HG03066 (cell line): ENCODE results near the gene LHFPL6.

Experiments used
- ATAC-seq: cut with Tn5 transposase; IDR thresholded peaks from one replicate; pipeline ENCODE4 v1.9.1; 2021; ENCODE audit warnings: low read depth; ENCODE audit not compliant: unreplicated experiment

Gene LHFPL6

DNA sequence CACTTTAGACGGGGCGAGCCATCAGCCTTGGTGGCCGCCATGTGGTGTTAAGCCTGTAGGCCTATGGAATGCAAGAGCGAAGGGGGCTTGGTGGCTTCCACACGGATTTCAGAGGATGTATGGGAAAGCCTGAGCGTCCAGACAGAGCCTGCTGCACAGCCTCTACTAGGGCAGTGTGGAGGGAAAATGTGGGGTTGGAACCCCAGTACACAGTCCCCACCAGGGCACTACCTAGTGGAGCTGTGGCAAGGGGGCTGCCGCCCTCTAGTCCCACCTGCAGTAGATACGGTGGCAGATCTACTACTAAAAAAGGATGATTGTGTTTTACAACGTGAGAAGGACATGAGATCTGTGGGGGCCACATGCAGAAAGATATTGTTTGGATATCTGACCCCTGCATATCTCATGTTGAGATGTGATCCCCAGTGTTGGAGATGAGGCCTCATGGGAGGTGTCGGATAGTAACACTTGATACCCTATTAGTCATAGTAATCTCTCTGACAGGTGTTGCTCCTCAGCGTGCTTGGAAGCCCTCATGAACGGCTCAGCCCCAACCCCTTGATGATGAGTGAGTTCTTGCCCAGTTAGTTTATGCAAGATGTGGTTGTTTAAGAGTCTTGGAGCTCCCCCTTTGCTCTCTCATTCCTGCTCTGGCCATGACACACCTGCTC lies 45.6 kb downstream of the LHFPL6 start:
- ATAC-seq, result no peak

DNA sequence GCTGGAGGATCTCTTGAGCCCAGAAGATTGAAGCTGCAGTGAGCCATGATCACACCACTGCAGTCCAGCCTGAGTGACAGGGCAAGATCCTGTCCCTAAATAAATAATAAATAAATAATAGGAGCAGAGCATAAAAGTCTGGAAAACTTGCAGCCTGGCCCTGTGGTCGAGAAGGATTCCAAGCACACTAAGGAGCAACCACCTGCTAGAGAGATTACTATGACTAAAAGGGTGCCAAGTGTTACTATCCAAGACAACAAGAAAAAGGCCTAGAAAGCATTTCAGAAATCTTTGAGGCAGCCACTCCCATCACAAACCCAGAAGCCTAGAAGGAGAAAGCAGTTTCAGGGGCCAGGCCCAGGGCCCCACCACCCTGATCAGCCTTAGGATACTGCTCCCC lies 46.1 kb downstream of the LHFPL6 start:
- no peak for ATAC-seq

GRCh38 chr13:39554371-39554770 lies 48.6 kb downstream of the LHFPL6 start:
- no peak for ATAC-seq

DNA sequence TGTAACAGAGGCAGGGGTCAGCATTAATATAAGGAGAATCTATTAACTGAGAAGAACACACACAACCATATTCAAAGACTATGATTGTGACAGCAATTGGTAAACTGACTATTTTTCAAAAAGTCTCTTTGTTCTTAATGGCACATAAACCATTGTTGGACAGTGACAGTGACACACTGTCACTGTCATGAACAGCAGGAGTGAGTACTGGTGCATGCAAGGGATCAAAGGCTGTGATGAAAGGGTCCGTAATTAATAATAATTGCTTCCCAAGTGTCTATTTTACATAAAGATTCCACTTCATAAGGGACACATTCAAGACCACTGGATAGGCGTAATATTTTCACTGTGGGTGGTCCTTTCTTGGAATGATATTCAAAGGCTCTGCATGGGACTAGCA lies 50.7 kb downstream of the LHFPL6 start:
- no peak for ATAC-seq

GRCh38 chr13:39550931-39551330 lies 52.1 kb downstream of the LHFPL6 start:
- ATAC-seq, result no peak

DNA sequence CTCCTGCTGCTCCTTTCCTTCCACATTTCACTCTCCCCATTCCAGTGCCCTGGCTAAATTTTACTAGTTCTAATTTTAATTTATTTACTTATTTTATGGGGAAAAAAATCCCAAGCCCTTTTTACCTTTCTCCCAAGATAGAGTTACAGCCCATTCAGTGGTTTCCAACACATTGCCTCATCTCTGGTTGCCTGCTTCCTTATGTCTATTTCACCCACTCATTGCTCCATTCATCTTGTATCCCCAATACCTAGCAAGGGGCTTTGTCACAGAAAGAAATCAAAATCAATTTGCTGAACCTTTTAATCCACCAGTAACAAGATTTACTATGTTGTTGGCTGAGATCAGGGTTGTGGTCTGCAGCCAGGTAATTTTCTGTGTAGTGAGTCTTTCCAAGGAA lies 55.9 kb downstream of the LHFPL6 start:
- no peak for ATAC-seq

DNA sequence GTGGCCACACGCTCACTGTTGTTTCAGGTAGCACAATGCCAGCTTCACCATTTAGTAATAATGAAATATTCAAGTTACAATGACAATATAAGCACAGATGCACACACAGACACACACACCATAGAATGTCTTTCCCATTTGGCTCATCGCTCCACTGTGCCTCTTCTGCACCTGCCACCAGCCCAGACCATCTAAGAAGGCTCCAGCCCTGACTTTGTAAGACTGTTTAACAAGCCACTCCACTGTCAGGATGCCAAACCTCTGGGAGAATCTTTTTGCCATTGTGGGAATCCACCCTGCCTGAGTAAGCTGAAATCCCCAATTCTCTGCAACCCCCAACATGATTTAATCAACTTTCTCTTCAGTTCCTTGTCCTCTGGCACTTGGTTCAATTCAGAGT lies 60.6 kb downstream of the LHFPL6 start:
- ATAC-seq, result no peak

DNA sequence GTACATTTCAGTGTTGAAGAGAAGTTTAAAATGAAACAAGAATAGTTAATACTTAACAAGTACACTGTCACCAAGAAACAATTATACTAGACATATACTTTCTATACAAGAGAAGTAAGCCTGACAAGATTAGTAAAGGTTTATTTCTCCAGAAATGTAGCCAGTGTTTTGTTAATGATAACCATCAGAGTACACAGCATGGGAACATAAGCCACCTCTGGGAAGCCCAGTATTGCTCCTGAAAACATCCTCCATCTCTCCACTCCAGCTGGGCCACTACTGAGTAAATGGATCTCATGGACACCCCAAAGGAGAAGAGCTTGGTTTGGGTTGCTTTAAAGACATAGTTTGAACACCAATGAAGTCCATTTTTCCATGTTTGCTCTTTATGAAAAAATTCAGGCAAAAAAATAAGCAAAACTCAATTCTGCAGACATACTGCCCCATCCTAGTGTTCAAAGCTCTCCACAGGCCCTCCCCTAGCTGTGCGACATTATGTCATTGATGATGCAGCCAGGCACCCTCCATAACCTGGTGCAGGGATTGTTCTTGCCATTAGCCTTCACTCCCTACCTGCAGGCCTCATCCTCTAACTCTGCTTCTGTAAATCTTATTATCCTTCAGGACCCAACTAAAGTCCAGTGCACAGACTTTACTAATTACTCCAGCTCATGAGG lies 61.9 kb downstream of the LHFPL6 start:
- ATAC-seq, result no peak

- ATAC-seq, result no peak
Measured at GRCh38 chr13:39538816-39539790, 63.9 kb downstream of the LHFPL6 start.

- ATAC-seq, result no peak
Measured at GRCh38 chr13:39536906-39537305, 66.1 kb downstream of the LHFPL6 start.

GRCh38 chr13:39536274-39536673 lies 66.7 kb downstream of the LHFPL6 start:
- no peak for ATAC-seq

DNA sequence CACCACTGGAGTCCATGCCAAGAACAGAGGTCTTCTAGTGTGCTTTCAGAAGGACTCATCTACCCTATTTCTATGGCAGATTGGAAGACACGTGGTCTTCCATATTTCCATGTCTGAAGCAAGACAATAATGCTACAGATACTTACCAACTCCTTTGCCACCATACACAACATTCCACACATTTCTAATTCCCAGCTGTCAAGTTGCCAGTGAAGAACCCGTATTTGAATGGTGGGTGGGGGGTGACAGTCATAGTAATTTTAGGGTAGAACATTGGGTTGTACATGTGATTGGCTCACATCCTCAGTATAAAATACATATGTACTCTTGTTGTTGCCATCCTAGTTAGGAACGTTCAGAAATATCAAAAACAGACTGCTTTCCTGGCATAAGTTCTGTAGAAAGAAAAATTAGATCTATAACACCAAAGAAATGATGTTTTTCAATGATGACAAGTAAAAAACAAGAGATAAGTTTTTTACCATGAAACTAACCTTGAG lies 69.3 kb downstream of the LHFPL6 start:
- no peak for ATAC-seq

- ATAC-seq, result no peak
Measured at GRCh38 chr13:39531646-39532045, 71.3 kb downstream of the LHFPL6 start.

- ATAC-seq, result no peak
Measured at GRCh38 chr13:39530916-39531315, 72.1 kb downstream of the LHFPL6 start.

DNA sequence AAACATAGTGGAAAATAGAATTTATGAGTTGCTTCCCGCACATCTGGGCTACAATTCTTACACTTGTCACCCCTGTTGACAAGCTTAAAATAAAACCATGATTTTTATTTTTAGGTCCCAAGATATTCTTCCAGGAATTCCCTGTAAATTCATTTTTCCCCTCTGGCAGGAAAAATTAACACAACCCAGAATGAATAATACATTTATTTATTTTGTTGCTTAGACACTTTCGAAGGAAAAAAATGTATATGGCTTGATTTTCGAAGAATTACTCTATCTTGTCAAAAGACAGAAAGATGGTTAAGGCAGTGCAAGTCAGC lies 74.4 kb downstream of the LHFPL6 start:
- no peak for ATAC-seq

DNA sequence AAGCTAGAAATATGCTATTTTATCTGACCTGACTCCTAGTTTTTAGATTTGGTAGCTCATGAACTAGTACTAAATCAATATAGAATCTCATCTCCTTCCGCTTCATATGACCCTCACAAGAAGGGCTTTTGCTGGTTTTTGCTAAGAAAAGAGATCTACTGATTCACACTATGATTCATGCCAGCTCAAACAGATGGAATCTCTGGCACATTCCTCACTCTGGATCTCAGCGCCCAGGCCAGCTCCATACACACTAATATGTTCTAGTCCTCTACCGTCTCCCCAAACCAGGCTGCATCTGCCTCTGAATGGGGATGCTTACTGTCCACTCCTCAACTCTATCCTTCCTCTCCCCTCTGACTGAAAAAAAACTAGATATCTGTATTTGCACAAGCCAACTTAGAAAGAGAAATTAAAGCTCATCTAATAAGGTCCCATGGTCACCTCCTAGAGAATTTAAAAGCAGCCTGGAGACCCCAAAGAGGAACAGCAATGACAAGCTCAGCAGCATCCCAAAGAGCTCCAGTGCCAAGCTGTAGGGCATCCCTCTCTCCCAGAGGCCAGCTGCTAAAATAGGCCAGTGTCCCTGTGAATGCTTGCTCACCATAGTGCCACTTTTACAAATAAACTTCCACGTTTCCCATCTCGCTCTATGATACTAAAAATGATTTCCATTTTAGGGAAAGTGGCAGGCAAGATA lies 74.9 kb downstream of the LHFPL6 start:
- no peak for ATAC-seq

GRCh38 chr13:39527301-39527700 lies 75.7 kb downstream of the LHFPL6 start:
- ATAC-seq, result no peak

DNA sequence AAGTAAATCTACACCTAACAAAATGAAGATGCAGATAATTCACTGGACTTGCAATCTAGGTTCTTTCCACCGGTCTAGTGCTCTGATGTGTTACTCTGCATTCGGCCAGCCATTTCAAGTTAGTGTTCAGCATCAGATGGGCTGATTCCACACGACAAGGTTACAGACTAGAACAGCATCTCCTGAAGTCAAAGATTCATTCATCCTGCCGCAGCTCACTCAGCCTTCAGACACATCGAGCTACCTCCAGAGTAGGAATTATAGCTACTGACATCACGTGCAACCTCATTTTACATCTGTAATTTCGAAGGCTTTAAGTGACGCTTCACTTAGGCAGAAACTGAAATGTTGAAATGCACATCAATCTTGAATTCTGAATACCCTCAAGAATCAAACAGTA lies 76.5 kb downstream of the LHFPL6 start:
- ATAC-seq, result no peak

DNA sequence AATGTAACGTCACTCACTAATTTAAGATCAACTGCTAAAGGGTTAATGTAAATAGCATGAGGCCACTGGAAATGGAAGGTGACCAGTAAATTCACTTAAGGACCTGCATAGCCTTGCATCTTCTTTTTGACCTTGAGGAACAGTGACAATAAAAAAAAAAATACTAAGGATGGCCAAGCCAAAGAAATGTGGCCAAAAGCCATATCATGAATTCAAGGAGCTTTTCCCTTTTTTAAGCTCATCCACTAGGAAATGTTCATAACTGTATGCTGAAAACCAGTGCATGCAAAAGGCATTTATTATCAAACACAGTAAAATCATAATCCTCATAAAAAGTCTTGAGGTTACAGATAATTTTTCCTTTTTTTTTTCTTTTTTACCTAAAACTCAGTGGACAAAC lies 77.5 kb downstream of the LHFPL6 start:
- ATAC-seq, result no peak

GRCh38 chr13:39524795-39525194 lies 78.2 kb downstream of the LHFPL6 start:
- no peak for ATAC-seq

DNA sequence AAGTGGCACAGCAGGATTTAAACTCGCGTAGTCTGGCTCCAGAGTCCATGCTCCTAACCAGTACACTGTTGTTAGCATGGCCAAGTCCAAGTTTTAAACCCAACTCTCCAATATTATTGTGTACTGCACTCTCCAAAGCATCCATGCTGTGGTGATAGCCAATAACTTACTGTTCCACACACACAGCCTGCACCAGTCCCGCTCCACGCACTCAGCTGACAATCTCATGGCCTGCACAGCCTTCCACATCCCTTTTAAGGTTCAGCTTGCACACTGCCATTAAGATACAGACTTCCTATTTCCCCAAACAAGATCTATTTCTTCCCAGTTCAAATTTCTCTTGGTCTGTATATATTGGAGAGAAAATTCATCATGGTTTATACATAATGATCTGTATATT lies 80.7 kb downstream of the LHFPL6 start:
- ATAC-seq, result no peak
